Inflammatory macrophage (primary cell): ENCODE measurements around the gene ZFP1.

Source experiments
- DNase-seq, 2 donors: peaks; one replicate each; pipeline ENCODE4 v3.0.0-alpha.2; 2020 to 2022
- total RNA-seq, 18 experiments: gene quantifications; one replicate each; lab custom pipeline; 2026; ENCODE audit warnings: mixed read lengths in 6 of 18, inconsistent platforms in 2 of 18; lab: John Stamatoyannopoulos, UW

The ZFP1 gene
- total RNA-seq: 2.3 to 14.5 (median 8.3) reads per million in 18 experiments

- peak; percentile 91 to 95 for DNase-seq
Measured at GRCh38 chr16:75148311-75149195, at the start of gene ZFP1. Gene ZFP1 (plus strand): TSS chr16:75148524. CDS start chr16:75152952, 4,428 bp downstream.

- DNase-seq: no peak
Measured at GRCh38 chr16:75099075-75099667, 49.2 kb upstream of the ZFP1 start.

- peak; percentile 79 to 91 for DNase-seq
Measured at GRCh38 chr16:75099738-75100602, 48.4 kb upstream of the ZFP1 start.

GRCh38 chr16:75100603-75100990, 47.7 kb upstream of the ZFP1 start:
- no peak for DNase-seq

- DNase-seq: no peak
Measured at GRCh38 chr16:75101635-75102034, 46.7 kb upstream of the ZFP1 start.

- DNase-seq: no peak
Measured at GRCh38 chr16:75102595-75102994, 45.7 kb upstream of the ZFP1 start.

GRCh38 chr16:75103994-75104393, 44.3 kb upstream of the ZFP1 start:
- no peak for DNase-seq

GRCh38 chr16:75104836-75105235, 43.5 kb upstream of the ZFP1 start:
- no peak for DNase-seq

- DNase-seq: peak; percentile 84 to 87
Measured at GRCh38 chr16:75105306-75106061, 42.8 kb upstream of the ZFP1 start.

GRCh38 chr16:75106351-75107274, 41.7 kb upstream of the ZFP1 start:
- no peak for DNase-seq

GRCh38 chr16:75107505-75107904, 40.8 kb upstream of the ZFP1 start:
- no peak for DNase-seq

- DNase-seq: peak; percentile 61 to 71
Measured at GRCh38 chr16:75108792-75109731, 39.3 kb upstream of the ZFP1 start.

GRCh38 chr16:75109732-75110243, 38.5 kb upstream of the ZFP1 start:
- peak in 1 of 2 donors; percentile 11 for DNase-seq

- DNase-seq: peak; percentile 90 to 91
Measured at GRCh38 chr16:75110637-75111513, 37.4 kb upstream of the ZFP1 start.

- no peak for DNase-seq
Measured at GRCh38 chr16:75111514-75111940, 36.8 kb upstream of the ZFP1 start.

GRCh38 chr16:75111961-75112733, 36.2 kb upstream of the ZFP1 start:
- peak; percentile 31 to 58 for DNase-seq

GRCh38 chr16:75112734-75113491, 35.4 kb upstream of the ZFP1 start:
- no peak for DNase-seq
